SK-N-SH (cell line): ENCODE measurements around the gene SPATA19.

Experiments
- EP300 ChIP-seq, 2 experiments: IDR thresholded peaks; 2 replicates each; pipeline versions ENCODE4 v1.4.0 to v1.6.1; 2012; ENCODE audit warnings: borderline replicate concordance in 1 of 2, low read depth in 1 of 2, low read length in 1 of 2
- GATA2 ChIP-seq: sonication (generic); formaldehyde crosslinking; IDR thresholded peaks from 2 replicates; pipeline ENCODE4 v1.5.0; 2020; ENCODE audit warnings: mild to moderate bottlenecking, missing genetic modification reagents
- JUND ChIP-seq: IDR thresholded peaks from 2 replicates; pipeline ENCODE4 v1.4.0; 2012
- POLR2AphosphoS5 ChIP-seq: IDR thresholded peaks from 2 replicates; pipeline ENCODE4 v1.6.1; 2012; ENCODE audit warnings: low read depth, low read length
- RFX5 ChIP-seq: IDR thresholded peaks from 2 replicates; pipeline ENCODE4 v1.6.1; 2012; ENCODE audit warnings: mild to moderate bottlenecking, improper control_type of control experiment, low read length
- SMC3 ChIP-seq: IDR thresholded peaks from 2 replicates; pipeline ENCODE4 v1.6.1; 2012; ENCODE audit warnings: low read depth, low read length, improper control_type of control experiment
- TF ChIP-seq, protein P1 (sequence below): fragments of 200-600 bp; sonication (generic); IDR thresholded peaks from 2 replicates; pipeline ENCODE4 v1.6.1; 2017; ENCODE audit warnings: antibody characterized with exemption, mild to moderate bottlenecking, moderate library complexity

DNA sequence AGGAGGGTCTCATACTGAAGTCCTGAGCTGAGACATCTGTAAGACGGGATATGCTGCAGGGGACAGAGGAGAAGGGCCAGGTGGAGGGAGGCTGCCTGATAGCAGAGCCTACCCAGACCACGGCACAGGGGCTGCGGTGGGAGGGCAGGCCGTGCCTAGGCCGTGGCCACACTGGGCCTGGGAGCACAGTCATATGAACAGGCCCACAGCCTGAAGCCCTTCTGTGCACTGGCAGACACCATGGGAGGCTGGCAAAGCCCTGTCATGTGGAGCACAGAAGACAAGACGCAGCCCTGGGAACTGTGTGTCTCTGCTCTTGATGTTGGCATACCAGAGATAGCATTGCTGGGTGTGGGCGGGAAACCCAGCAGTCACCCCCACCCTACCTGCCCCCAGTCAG is 3.3 kb downstream of the SPATA19 start:
- TF ChIP-seq, protein P1, sequence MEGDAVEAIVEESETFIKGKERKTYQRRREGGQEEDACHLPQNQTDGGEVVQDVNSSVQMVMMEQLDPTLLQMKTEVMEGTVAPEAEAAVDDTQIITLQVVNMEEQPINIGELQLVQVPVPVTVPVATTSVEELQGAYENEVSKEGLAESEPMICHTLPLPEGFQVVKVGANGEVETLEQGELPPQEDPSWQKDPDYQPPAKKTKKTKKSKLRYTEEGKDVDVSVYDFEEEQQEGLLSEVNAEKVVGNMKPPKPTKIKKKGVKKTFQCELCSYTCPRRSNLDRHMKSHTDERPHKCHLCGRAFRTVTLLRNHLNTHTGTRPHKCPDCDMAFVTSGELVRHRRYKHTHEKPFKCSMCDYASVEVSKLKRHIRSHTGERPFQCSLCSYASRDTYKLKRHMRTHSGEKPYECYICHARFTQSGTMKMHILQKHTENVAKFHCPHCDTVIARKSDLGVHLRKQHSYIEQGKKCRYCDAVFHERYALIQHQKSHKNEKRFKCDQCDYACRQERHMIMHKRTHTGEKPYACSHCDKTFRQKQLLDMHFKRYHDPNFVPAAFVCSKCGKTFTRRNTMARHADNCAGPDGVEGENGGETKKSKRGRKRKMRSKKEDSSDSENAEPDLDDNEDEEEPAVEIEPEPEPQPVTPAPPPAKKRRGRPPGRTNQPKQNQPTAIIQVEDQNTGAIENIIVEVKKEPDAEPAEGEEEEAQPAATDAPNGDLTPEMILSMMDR = no peak
- no peak for TF ChIP-seq GATA2 (CRISPR knock-in tag)
- no peak for TF ChIP-seq RFX5
- no peak for TF ChIP-seq JUND
- TF ChIP-seq EP300 (IDR thresholded peaks at IDR 0.05; ENCODE audit: borderline replicate concordance in 1 of 2, low read depth in 1 of 2, low read length in 1 of 2) = no peak
- TF ChIP-seq SMC3 = no peak
- no peak for TF ChIP-seq POLR2AphosphoS5
